Measurements from ENCODE around the gene ANAPC15. TPM values are rescaled to one million over a fixed set of nuclear protein-coding genes. Genes with fewer than 3 reads are reported as not detected.

ANAPC15 gene
- polyA plus RNA-seq, 3 donors: 92.6 to 112 (median 94.8) TPM

DNA sequence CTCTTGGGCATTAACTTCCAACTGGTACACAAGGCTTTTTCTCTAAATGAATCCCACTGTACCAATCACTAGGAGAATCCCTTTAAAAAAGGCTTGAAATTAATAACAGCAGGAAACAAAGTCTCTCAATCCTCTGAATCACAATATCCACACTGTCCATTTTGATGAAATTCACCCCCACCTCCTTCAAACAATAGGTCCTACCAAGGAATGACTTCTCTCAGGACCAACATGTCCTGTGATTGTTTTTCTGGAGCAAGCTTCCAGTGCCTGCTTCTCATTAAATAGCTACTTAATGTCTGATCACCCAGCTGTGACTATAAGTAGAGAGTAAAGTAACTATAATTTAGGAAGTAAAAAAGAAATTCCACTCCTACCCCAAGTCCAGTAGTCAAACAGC lies 45.2 kb downstream of the ANAPC15 start:
- H3K27me3 ChIP-seq (ENCODE audit: control insufficient read depth in 2 of 2, insufficient read depth in 2 of 2, low read length in 2 of 2): no peaks in the 10 kb centered on the region
- intact Hi-C loops (cut with micrococcal nuclease): loop anchor here in 1 of 2 donors (5.0 kb wide), 1 partner anchor 35 kb away; no protein-coding TSS in a partner anchor
- no peak overlapping the region for H2AFZ ChIP-seq (ENCODE audit: insufficient read depth, low read depth, low read length, poor library complexity, severe bottlenecking)
- peak overlapping the region in 1 of 2 donors; percentile 96 for H3K27ac ChIP-seq (ENCODE audit: low read depth in 1 of 2, low read length in 2 of 2)
- H3K9ac ChIP-seq (ENCODE audit: insufficient read depth, low read length, poor library complexity, severe bottlenecking): no peak overlapping the region
- TF ChIP-seq, protein P1, sequence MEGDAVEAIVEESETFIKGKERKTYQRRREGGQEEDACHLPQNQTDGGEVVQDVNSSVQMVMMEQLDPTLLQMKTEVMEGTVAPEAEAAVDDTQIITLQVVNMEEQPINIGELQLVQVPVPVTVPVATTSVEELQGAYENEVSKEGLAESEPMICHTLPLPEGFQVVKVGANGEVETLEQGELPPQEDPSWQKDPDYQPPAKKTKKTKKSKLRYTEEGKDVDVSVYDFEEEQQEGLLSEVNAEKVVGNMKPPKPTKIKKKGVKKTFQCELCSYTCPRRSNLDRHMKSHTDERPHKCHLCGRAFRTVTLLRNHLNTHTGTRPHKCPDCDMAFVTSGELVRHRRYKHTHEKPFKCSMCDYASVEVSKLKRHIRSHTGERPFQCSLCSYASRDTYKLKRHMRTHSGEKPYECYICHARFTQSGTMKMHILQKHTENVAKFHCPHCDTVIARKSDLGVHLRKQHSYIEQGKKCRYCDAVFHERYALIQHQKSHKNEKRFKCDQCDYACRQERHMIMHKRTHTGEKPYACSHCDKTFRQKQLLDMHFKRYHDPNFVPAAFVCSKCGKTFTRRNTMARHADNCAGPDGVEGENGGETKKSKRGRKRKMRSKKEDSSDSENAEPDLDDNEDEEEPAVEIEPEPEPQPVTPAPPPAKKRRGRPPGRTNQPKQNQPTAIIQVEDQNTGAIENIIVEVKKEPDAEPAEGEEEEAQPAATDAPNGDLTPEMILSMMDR (IDR thresholded peaks at IDR 0.05): no peak
- peaks cover 53% of the 10 kb centered on the region for H3K4me1 Mint-ChIP-seq
- DNase-seq: no peak
- no peak overlapping the region for H3K4me3 ChIP-seq (replicated peaks in 1 of 3; ENCODE audit: low read depth in 2 of 3, low read length in 3 of 3)
- no peaks in the 10 kb centered on the region for H4K20me1 ChIP-seq (ENCODE audit: insufficient read depth, low read length)
- H3K4me2 ChIP-seq (replicated peaks; ENCODE audit: extremely low read depth, low read length, poor library complexity, severe bottlenecking): no peak overlapping the region
- H3K4me3 Mint-ChIP-seq: no peak overlapping the region
- H3K9me3 Mint-ChIP-seq: no peaks in the 10 kb centered on the region
- H3K27ac Mint-ChIP-seq: peak overlapping the region in 4 of 7 donors; percentile 5 to 66 (median 18)
- H3K4me1 ChIP-seq (ENCODE audit: control insufficient read depth in 1 of 2, insufficient read depth in 2 of 2, low read length in 2 of 2): peaks cover 47 to 59% of the 10 kb centered on the region in 2 donors
- H3K36me3 ChIP-seq (replicated peaks in 1 of 2; ENCODE audit: control insufficient read depth in 1 of 2, insufficient read depth in 2 of 2, low read length in 2 of 2): peaks cover 9 to 41% of the 10 kb centered on the region in 2 donors
- H3K79me2 ChIP-seq (ENCODE audit: insufficient read depth, low read length): peaks cover 90% of the 10 kb centered on the region
- no peaks in the 10 kb centered on the region for H3K9me3 ChIP-seq (replicated peaks in 1 of 2; ENCODE audit: control insufficient read depth in 1 of 2, insufficient read depth in 1 of 2, low read length in 2 of 2)
- no peaks in the 10 kb centered on the region for H3K27me3 Mint-ChIP-seq (ENCODE audit: low read depth in 3 of 3)
- peaks cover 13 to 35% of the 10 kb centered on the region in 2 donors for H3K36me3 Mint-ChIP-seq

DNA sequence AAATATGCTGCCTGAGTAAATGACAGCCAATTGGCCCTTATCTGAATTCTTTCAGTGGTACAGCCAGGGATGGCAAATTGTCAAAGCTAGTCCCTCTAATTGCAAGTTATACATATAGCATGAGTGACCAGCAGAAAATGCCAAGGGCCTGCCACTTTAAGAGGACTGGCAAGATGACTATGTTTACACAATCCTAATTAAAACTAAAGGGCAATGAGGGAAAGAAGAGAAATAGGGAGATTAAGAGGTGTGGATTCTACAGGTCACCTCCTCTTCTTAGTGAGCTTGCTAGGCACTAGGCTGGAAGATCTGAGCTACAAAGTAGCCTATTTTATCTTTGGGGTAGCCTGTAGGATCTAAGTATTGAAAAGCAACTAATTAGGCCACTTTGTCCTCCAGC lies 45.6 kb downstream of the ANAPC15 start:
- Histone ChIP-seq H2AFZ (ENCODE audit: insufficient read depth, low read depth, low read length, poor library complexity, severe bottlenecking) (no peak overlapping the region), H3K9me3 (replicated peaks in 1 of 2; ENCODE audit: control insufficient read depth in 1 of 2, insufficient read depth in 1 of 2, low read length in 2 of 2) (no peaks in the 10 kb centered on the region), H3K9ac (ENCODE audit: insufficient read depth, low read length, poor library complexity, severe bottlenecking) (no peak overlapping the region), H3K27ac (ENCODE audit: low read depth in 1 of 2, low read length in 2 of 2) (peak overlapping the region in 1 of 2 donors; percentile 96), H3K4me1 (ENCODE audit: control insufficient read depth in 1 of 2, insufficient read depth in 2 of 2, low read length in 2 of 2) (peaks cover 47 to 59% of the 10 kb centered on the region in 2 donors), H3K27me3 (ENCODE audit: control insufficient read depth in 2 of 2, insufficient read depth in 2 of 2, low read length in 2 of 2) (no peaks in the 10 kb centered on the region), H3K36me3 (replicated peaks in 1 of 2; ENCODE audit: control insufficient read depth in 1 of 2, insufficient read depth in 2 of 2, low read length in 2 of 2) (peaks cover 9 to 42% of the 10 kb centered on the region in 2 donors), H4K20me1 (ENCODE audit: insufficient read depth, low read length) (no peaks in the 10 kb centered on the region), H3K4me3 (replicated peaks in 1 of 3; ENCODE audit: low read depth in 2 of 3, low read length in 3 of 3) (no peak overlapping the region), H3K4me2 (replicated peaks; ENCODE audit: extremely low read depth, low read length, poor library complexity, severe bottlenecking) (no peak overlapping the region), H3K79me2 (ENCODE audit: insufficient read depth, low read length) (peaks cover 90% of the 10 kb centered on the region)
- intact Hi-C loops (cut with micrococcal nuclease): loop anchor here in 1 of 2 donors (5.0 kb wide), 1 partner anchor 35 kb away; no protein-coding TSS in a partner anchor
- TF ChIP-seq, protein P1 (IDR thresholded peaks at IDR 0.05): no peak
- no peaks in the 10 kb centered on the region for H3K27me3 Mint-ChIP-seq (ENCODE audit: low read depth in 3 of 3)
- peak overlapping the region in 4 of 7 donors; percentile 6 to 75 (median 23) for H3K27ac Mint-ChIP-seq
- no peak for DNase-seq
- H3K36me3 Mint-ChIP-seq: peaks cover 17 to 38% of the 10 kb centered on the region in 2 donors
- H3K4me3 Mint-ChIP-seq: no peak overlapping the region
- no peaks in the 10 kb centered on the region for H3K9me3 Mint-ChIP-seq
- H3K4me1 Mint-ChIP-seq: peaks cover 53% of the 10 kb centered on the region
